Colonic mucosa (tissue), 4 donors: ENCODE data around the gene SRP9. TPM values are rescaled to one million over a fixed set of nuclear protein-coding genes. Genes with fewer than 3 reads are reported as not detected.

Experiments
- DNase-seq: peaks from one replicate; pipeline ENCODE4 v3.0.0-alpha.2; 2020
- H3K27ac ChIP-seq: fragments of 200-600 bp; one replicate; pipeline ENCODE4 v1.8.0; 2021
- H3K27me3 ChIP-seq: fragments of 200-600 bp; one replicate; pipeline ENCODE4 v1.8.0; 2021
- H3K36me3 ChIP-seq: fragments of 200-600 bp; one replicate; pipeline ENCODE4 v1.8.0; 2021
- H3K4me1 ChIP-seq: fragments of 200-600 bp; one replicate; pipeline ENCODE4 v1.8.0; 2021; ENCODE audit warnings: mild to moderate bottlenecking
- H3K4me3 ChIP-seq: fragments of 200-600 bp; one replicate; pipeline ENCODE4 v1.8.0; 2021
- H3K9ac ChIP-seq, 2 donors: one replicate each; pipeline ENCODE4 v1.7.0; 2013; ENCODE audit warnings: control low read depth in 2 of 2, low read depth in 2 of 2, low read length in 2 of 2
- H3K9me3 ChIP-seq: fragments of 200-600 bp; one replicate; pipeline ENCODE4 v1.8.0; 2021
- intact Hi-C: fragments of 100-400 bp; cut with DNase I; formaldehyde crosslinking; loops from one replicate; pipeline ENCODE4 v1.14.1; 2022
- total RNA-seq, 2 donors: library from RNA; stranded (reverse); fragmentation: NEBNext Ultra II Directional in 1 of 2; extraction: Animal tissue kit (Norgen Biotek cat#: 25700) in 1 of 2; gene quantifications; one replicate each; pipeline ENCODE4 v1.2.1, GENCODE V29; 2021
- TF ChIP-seq, protein P1 (sequence below): fragments of 200-600 bp; IDR thresholded peaks from one replicate; pipeline ENCODE4 v1.8.0; 2022; ENCODE audit warnings: antibody characterized with exemption, mild to moderate bottlenecking
- donor health status: healthy.
- donor health status: DM: no; HTN: no; CAD: no.
- donor health status: DM: no; HTN: no; CAD: no.

The SRP9 gene
- total RNA-seq, 2 donors from 2014 or later, result 233 to 264 TPM

- DNase-seq, result no peak
- no peaks in the 10 kb centered on the region for H3K4me1 ChIP-seq
- H3K9me3 ChIP-seq, result no peaks in the 10 kb centered on the region
- no peaks in the 10 kb centered on the region for H3K36me3 ChIP-seq
- intact Hi-C loops, result no loop called here
- H3K27me3 ChIP-seq, result no peaks in the 10 kb centered on the region
- no peak overlapping the region for H3K27ac ChIP-seq
- TF ChIP-seq, protein P1, sequence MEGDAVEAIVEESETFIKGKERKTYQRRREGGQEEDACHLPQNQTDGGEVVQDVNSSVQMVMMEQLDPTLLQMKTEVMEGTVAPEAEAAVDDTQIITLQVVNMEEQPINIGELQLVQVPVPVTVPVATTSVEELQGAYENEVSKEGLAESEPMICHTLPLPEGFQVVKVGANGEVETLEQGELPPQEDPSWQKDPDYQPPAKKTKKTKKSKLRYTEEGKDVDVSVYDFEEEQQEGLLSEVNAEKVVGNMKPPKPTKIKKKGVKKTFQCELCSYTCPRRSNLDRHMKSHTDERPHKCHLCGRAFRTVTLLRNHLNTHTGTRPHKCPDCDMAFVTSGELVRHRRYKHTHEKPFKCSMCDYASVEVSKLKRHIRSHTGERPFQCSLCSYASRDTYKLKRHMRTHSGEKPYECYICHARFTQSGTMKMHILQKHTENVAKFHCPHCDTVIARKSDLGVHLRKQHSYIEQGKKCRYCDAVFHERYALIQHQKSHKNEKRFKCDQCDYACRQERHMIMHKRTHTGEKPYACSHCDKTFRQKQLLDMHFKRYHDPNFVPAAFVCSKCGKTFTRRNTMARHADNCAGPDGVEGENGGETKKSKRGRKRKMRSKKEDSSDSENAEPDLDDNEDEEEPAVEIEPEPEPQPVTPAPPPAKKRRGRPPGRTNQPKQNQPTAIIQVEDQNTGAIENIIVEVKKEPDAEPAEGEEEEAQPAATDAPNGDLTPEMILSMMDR, result no peak
- H3K9ac ChIP-seq, result peak overlapping the region in 1 of 2 donors; percentile 12
- H3K4me3 ChIP-seq, result no peak overlapping the region
These were observed 32.4 kb upstream of the SRP9 start for GRCh38 chr1:225745273-225745672.

- DNase-seq, result peak; percentile 79
- Histone ChIP-seq H3K9me3 (no peaks in the 10 kb centered on the region), H3K9ac (peak overlapping the region; percentile 67 to 73), H3K27ac (peak overlapping the region; percentile 83), H3K36me3 (no peaks in the 10 kb centered on the region), H3K4me1 (no peaks in the 10 kb centered on the region), H3K4me3 (peak overlapping the region; percentile 33), H3K27me3 (no peaks in the 10 kb centered on the region)
- intact Hi-C loops, result no loop called here
- TF ChIP-seq, protein P1, result no peak
These were observed 31.1 kb upstream of the SRP9 start for GRCh38 chr1:225746361-225747179.

DNA sequence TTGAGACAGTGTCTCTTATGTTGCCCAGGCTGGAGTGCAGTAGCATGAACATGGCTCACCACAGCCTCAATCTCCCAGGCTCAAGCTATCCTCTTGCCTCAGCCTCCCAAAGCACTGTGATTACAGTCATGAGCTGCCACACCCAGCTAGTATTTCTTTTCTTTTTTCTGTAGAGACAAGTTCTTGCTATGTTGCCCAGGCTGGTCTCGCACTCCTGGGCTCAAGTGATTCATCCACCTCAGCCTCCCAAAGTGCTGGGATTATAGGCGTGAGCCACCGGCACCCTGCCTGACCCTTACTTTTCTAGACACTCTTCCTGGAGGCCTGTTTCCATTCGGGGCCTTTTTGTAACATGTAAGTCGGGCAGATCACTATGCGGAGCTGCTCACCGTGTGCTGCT is 30.1 kb upstream of the SRP9 start:
- DNase-seq, result no peak
- Histone ChIP-seq H3K4me1 (no peaks in the 10 kb centered on the region), H3K36me3 (no peaks in the 10 kb centered on the region), H3K9ac (no peak overlapping the region), H3K9me3 (no peaks in the 10 kb centered on the region), H3K4me3 (no peak overlapping the region), H3K27ac (peak overlapping the region; percentile 83), H3K27me3 (no peaks in the 10 kb centered on the region)
- intact Hi-C loops, result no loop called here
- TF ChIP-seq, protein P1, result no peak

DNA sequence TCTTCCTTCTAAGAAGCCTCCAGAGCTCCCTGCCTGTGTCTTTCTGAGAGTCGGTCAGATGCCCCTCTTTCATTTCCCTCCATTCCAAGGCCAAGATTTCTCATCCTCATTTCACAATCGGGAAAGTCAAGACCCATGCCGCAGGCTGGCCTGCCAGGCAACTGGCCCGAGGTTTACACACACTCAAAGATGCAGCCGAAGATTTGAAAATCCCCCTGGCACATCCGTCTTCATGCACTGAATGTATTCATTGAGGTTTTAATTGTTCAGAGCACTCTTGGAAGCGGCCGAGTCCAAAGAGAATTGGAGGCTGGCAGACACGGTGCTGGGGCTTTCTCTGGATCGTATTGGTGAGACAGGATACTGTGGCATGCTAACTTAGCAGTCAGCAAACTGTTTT is 29.1 kb upstream of the SRP9 start:
- TF ChIP-seq, protein P1, result no peak
- no peaks in the 10 kb centered on the region for H3K36me3 ChIP-seq
- intact Hi-C loops, result no loop called here
- no peaks in the 10 kb centered on the region for H3K4me1 ChIP-seq
- no peak overlapping the region for H3K9ac ChIP-seq
- no peaks in the 10 kb centered on the region for H3K9me3 ChIP-seq
- no peak overlapping the region for H3K27ac ChIP-seq
- no peaks in the 10 kb centered on the region for H3K27me3 ChIP-seq
- no peak for DNase-seq
- no peak overlapping the region for H3K4me3 ChIP-seq

DNA sequence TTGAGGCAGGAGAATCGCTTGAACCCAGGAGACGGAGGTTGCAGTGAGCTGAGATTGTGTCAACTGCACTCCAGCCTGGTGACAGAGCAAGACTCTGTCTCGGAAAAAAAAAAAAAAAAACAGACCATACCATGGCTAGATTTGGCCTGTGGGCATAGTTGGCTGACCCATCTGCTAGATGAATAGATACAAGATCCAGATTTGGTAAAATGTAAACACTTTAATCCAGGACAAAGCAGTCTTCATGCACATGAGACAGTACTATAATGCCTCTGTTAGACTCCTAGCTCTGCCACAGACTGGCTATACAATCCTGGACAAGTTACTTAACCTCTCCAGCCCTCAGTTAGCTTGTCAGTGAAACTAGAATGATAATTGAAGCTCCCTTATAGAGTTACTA is 27.9 kb upstream of the SRP9 start:
- no peaks in the 10 kb centered on the region for H3K27me3 ChIP-seq
- no peak overlapping the region for H3K27ac ChIP-seq
- TF ChIP-seq, protein P1, result no peak
- H3K9me3 ChIP-seq, result no peaks in the 10 kb centered on the region
- intact Hi-C loops, result no loop called here
- H3K4me3 ChIP-seq, result no peak overlapping the region
- no peaks in the 10 kb centered on the region for H3K36me3 ChIP-seq
- H3K9ac ChIP-seq, result no peak overlapping the region
- no peaks in the 10 kb centered on the region for H3K4me1 ChIP-seq
- DNase-seq, result no peak
